A549 (cell line): Measurements from ENCODE around the gene FAM174C.

Experiments
- CBX2 ChIP-seq: fragments of 200-600 bp; sonication (generic); IDR thresholded peaks from 2 replicates; pipeline ENCODE4 v1.6.1; 2016; ENCODE audit warnings: low read depth, mild to moderate bottlenecking, borderline replicate concordance
- CHD4 ChIP-seq: fragments of 200-600 bp; sonication (generic); IDR thresholded peaks from 2 replicates; pipeline ENCODE4 v1.6.1; 2016; ENCODE audit warnings: antibody characterized with exemption, mild to moderate bottlenecking, borderline replicate concordance
- ESRRA ChIP-seq: fragments of 150-350 bp; IDR thresholded peaks from 2 replicates; pipeline ENCODE4 v1.6.1; 2014; ENCODE audit warnings: mild to moderate bottlenecking, low read length, borderline replicate concordance
- HOXB5 ChIP-seq: fragments of 250-450 bp; sonication (Bioruptor Pico); IDR thresholded peaks from 2 replicates; pipeline ENCODE4 v1.5.0; 2020; ENCODE audit warnings: mild to moderate bottlenecking, moderate library complexity
- KDM5A ChIP-seq: fragments of 200-600 bp; sonication (generic); IDR thresholded peaks from 2 replicates; pipeline ENCODE4 v1.6.1; 2016; ENCODE audit warnings: antibody characterized with exemption, mild to moderate bottlenecking
- MAZ ChIP-seq: fragments of 150-350 bp; IDR thresholded peaks from 2 replicates; pipeline ENCODE4 v1.6.1; 2014; ENCODE audit warnings: antibody characterized with exemption, low read depth, low read length, borderline replicate concordance
- POLR2A ChIP-seq: IDR thresholded peaks from 2 replicates; pipeline ENCODE4 v1.6.1; 2012; ENCODE audit warnings: mild to moderate bottlenecking, low read length
- RCOR1 ChIP-seq: fragments of 150-350 bp; IDR thresholded peaks from 2 replicates; pipeline ENCODE4 v1.6.1; 2014; ENCODE audit warnings: antibody characterized with exemption, low read length, low read depth
- TF ChIP-seq, protein P1 (sequence below): fragments of >200 bp; sonication (Bioruptor Twin); formaldehyde crosslinking; IDR thresholded peaks from 3 replicates; pipeline ENCODE4 v1.5.1; 2016
- TF ChIP-seq, protein P2 (sequence below): fragments of 250-450 bp; sonication (Bioruptor Pico); IDR thresholded peaks from 2 replicates; pipeline ENCODE4 v1.5.0; 2021; ENCODE audit warnings: mild to moderate bottlenecking, moderate library complexity, borderline replicate concordance

DNA sequence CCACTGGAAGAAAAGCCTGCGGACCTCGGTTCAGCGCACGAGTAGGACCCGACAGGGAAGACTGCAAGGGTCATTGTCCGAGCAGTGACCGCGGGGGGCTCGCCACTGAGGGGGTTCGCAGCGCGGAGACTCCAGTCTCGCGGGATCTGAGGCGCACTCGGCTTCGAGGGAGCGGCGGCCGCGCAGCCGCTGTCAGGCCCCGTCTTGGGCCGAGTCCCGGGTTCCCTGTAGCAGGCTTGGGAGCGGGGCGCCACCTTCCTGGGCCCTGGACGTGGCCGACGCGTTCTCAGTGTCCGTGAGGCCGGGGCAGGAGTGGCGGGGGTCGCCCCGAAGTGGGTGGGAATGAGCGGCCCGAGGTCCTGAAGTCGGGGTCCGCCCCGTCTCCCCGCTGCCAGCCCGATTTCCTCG is 474 bp upstream of the FAM174C start:
- TF ChIP-seq POLR2A (no peak), RCOR1 (no peak), ESRRA (no peak), CHD4 (no peak), CBX2 (no peak), MAZ (no peak), KDM5A (no peak), HOXB5 (CRISPR knock-in tag) (no peak)
- TF ChIP-seq, protein P1, sequence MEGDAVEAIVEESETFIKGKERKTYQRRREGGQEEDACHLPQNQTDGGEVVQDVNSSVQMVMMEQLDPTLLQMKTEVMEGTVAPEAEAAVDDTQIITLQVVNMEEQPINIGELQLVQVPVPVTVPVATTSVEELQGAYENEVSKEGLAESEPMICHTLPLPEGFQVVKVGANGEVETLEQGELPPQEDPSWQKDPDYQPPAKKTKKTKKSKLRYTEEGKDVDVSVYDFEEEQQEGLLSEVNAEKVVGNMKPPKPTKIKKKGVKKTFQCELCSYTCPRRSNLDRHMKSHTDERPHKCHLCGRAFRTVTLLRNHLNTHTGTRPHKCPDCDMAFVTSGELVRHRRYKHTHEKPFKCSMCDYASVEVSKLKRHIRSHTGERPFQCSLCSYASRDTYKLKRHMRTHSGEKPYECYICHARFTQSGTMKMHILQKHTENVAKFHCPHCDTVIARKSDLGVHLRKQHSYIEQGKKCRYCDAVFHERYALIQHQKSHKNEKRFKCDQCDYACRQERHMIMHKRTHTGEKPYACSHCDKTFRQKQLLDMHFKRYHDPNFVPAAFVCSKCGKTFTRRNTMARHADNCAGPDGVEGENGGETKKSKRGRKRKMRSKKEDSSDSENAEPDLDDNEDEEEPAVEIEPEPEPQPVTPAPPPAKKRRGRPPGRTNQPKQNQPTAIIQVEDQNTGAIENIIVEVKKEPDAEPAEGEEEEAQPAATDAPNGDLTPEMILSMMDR: no peak
- TF ChIP-seq, protein P2, sequence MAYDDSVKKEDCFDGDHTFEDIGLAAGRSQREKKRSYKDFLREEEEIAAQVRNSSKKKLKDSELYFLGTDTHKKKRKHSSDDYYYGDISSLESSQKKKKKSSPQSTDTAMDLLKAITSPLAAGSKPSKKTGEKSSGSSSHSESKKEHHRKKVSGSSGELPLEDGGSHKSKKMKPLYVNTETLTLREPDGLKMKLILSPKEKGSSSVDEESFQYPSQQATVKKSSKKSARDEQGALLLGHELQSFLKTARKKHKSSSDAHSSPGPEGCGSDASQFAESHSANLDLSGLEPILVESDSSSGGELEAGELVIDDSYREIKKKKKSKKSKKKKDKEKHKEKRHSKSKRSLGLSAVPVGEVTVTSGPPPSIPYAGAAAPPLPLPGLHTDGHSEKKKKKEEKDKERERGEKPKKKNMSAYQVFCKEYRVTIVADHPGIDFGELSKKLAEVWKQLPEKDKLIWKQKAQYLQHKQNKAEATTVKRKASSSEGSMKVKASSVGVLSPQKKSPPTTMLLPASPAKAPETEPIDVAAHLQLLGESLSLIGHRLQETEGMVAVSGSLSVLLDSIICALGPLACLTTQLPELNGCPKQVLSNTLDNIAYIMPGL (CRISPR knock-in tag): no peak
